ENCODE data around the gene TROAP.

GRCh38 chr12:49341777-49342065 lies 18.7 kb downstream of the TROAP start:
- TF ChIP-seq POLR2A (IDR thresholded peaks at IDR 0.05): no peak
- no peak for TF ChIP-seq CTCF (IDR thresholded peaks at IDR 0.05)

Measured in breast epithelium (tissue), 3 donors.